ENCODE results near the gene TNFRSF19. TPM values are rescaled to one million over a fixed set of nuclear protein-coding genes. Genes with fewer than 3 reads are reported as not detected.

The TNFRSF19 gene
- total RNA-seq, 2 donors from 2014 or later = 21.2 to 74.1 TPM

- intact Hi-C loops (cut with DNase I) = no loop called here
- Histone ChIP-seq H3K36me3 (no peaks in the 10 kb centered on the region), H3K27me3 (replicated peaks; ENCODE audit: insufficient read depth) (no peaks in the 10 kb centered on the region), H3K27ac (no peak overlapping the region), H3K4me3 (no peak overlapping the region), H3K4me1 (replicated peaks) (no peaks in the 10 kb centered on the region), H3K9me3 (no peaks in the 10 kb centered on the region)
- no peak for DNase-seq (ENCODE audit: low spot score)
- WGBS = 62% methylated on average over 5 of the region's 5 CpGs
- TF ChIP-seq POLR2AphosphoS5 (IDR thresholded peaks at IDR 0.05) (no peak), CTCF (IDR thresholded peaks at IDR 0.05) (no peak), POLR2A (IDR thresholded peaks at IDR 0.05) (no peak)
Measured at GRCh38 chr13:23619068-23619855, 49.0 kb downstream of the TNFRSF19 start.

DNA sequence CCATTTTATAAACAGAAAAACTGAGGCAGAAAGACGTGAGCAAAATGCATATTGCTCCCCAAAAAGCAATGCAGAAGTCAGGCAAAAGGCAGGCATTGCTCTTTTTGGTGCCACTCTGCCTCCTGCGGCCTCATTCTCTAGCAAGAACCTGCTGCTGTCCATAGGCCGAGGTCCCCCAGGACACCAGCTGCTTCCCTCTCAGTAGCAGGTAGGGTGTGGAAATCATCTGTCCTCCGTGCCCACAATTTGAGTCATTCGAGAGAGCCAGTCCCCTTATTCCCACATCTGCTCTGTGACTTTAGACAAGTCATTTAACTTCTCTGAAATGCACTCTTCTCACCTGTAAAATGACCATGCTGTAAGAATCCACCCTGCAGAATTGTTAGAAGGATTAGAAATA lies 50.0 kb downstream of the TNFRSF19 start:
- Histone ChIP-seq H3K4me1 (replicated peaks) (no peaks in the 10 kb centered on the region), H3K4me3 (no peak overlapping the region), H3K9me3 (no peaks in the 10 kb centered on the region), H3K36me3 (no peaks in the 10 kb centered on the region), H3K27me3 (replicated peaks; ENCODE audit: insufficient read depth) (no peaks in the 10 kb centered on the region), H3K27ac (no peak overlapping the region)
- intact Hi-C loops (cut with DNase I) = no loop called here
- 88% methylated on average over 5 of the region's 5 CpGs for WGBS
- no peak for DNase-seq (ENCODE audit: low spot score)
- no peak for TF ChIP-seq POLR2AphosphoS5 (IDR thresholded peaks at IDR 0.05)
- no peak for TF ChIP-seq CTCF (IDR thresholded peaks at IDR 0.05)
- no peak for TF ChIP-seq POLR2A (IDR thresholded peaks at IDR 0.05)

DNA sequence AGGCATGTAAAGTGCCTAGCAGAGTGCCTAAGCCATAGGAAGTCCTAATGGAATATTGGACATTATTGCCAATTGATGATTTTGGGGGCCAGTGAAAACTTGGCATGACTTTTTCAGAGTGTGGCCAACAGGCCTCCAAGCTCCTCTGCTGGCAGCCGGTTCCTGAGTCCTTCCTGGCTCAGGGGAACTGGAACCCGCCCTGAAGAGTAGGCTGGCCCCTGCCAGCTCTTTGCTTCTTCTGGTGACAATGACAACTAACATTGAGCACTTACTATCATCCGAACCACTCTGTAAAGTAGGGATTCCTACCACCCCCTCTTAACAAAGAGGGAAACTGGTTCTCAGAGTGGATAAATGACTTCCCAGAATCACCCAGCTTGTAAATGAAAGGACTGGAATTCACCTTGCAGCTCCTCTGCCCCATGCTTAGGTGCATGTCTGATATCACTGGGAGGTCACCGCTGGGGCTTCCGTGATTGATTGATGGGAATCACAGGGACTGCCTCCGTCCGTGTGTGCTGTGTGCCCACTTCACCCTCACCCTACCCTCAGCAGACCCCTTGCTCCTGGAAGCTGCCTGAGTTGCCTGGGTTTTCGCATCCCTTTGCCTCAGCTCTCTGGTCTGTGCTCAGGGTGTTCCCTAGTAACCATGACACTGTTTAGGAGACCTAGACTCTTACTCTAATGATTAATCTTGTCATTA lies 50.6 kb downstream of the TNFRSF19 start:
- intact Hi-C loops (cut with DNase I) = no loop called here
- Histone ChIP-seq H3K27ac (no peak overlapping the region), H3K36me3 (no peaks in the 10 kb centered on the region), H3K9me3 (no peaks in the 10 kb centered on the region), H3K27me3 (replicated peaks; ENCODE audit: insufficient read depth) (no peaks in the 10 kb centered on the region), H3K4me1 (replicated peaks) (no peaks in the 10 kb centered on the region), H3K4me3 (no peak overlapping the region)
- 78% methylated on average over 8 of the region's 8 CpGs for WGBS
- DNase-seq (ENCODE audit: low spot score) = no peak
- no peak for TF ChIP-seq POLR2AphosphoS5 (IDR thresholded peaks at IDR 0.05)
- TF ChIP-seq CTCF (IDR thresholded peaks at IDR 0.05) = no peak
- TF ChIP-seq POLR2A (IDR thresholded peaks at IDR 0.05) = no peak

DNA sequence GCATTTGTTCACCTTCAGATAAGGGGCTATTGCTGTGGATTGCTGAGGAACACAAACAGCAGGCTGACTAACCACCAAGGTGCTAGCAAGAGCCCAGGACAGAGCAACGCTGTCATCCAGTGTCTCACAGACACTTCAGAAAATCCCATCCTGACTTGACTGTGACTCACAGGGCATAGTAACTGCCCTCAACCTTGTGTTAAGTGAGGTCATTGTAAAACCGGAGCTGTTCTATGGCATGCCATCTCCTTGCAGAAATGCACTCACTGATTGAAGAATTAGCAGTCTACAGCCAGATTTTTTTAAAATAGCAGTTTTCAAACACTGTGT lies 51.1 kb downstream of the TNFRSF19 start:
- intact Hi-C loops (cut with DNase I) = no loop called here
- 34% methylated on average over 2 of the region's 2 CpGs for WGBS
- TF ChIP-seq POLR2A (IDR thresholded peaks at IDR 0.05) (no peak), POLR2AphosphoS5 (IDR thresholded peaks at IDR 0.05) (no peak), CTCF (IDR thresholded peaks at IDR 0.05) (no peak)

GRCh38 chr13:23622985-23623384 lies 52.8 kb downstream of the TNFRSF19 start:
- Histone ChIP-seq H3K4me3 (no peak overlapping the region), H3K27ac (no peak overlapping the region), H3K36me3 (no peaks in the 10 kb centered on the region), H3K27me3 (replicated peaks; ENCODE audit: insufficient read depth) (no peaks in the 10 kb centered on the region), H3K9me3 (no peaks in the 10 kb centered on the region), H3K4me1 (replicated peaks) (peaks cover 3% of the 10 kb centered on the region)
- WGBS = 59% methylated on average over 3 of the region's 3 CpGs
- TF ChIP-seq CTCF (IDR thresholded peaks at IDR 0.05) = no peak
- TF ChIP-seq POLR2AphosphoS5 (IDR thresholded peaks at IDR 0.05) = no peak
- no peak for TF ChIP-seq POLR2A (IDR thresholded peaks at IDR 0.05)
- intact Hi-C loops (cut with DNase I) = no loop called here
- no peak for DNase-seq (ENCODE audit: low spot score)

More for the DNA sequence above, 51.1 kb downstream of the TNFRSF19 start:
- Histone ChIP-seq H3K27ac (no peak overlapping the region), H3K4me1 (replicated peaks) (no peaks in the 10 kb centered on the region), H3K36me3 (no peaks in the 10 kb centered on the region), H3K4me3 (no peak overlapping the region), H3K9me3 (no peaks in the 10 kb centered on the region), H3K27me3 (replicated peaks; ENCODE audit: insufficient read depth) (no peaks in the 10 kb centered on the region)
- no peak for DNase-seq (ENCODE audit: low spot score)

All from prostate gland (tissue), 2 donors.